Stimulated activated naive CD8-positive, alpha-beta T cell treated with anti-CD3 and anti-CD28 coated beads, Interleukin-15, Interleukin-2, amounts not matched to agents 100 U/mL and 50 U/mL, for 24 hours (primary cell): ENCODE data around the gene PCDH10.
A peak's percentile ranks its signal among the peaks of the same experiment; 100 is the strongest.

Experiments
- ATAC-seq: fragments of 150-1000 bp; cut with Tn5 transposase; one replicate; pipeline ENCODE4 v1.10.0; 2021
- DNase-seq: peaks from one replicate; pipeline ENCODE4 v3.0.0; 2021

Gene PCDH10, protein sequence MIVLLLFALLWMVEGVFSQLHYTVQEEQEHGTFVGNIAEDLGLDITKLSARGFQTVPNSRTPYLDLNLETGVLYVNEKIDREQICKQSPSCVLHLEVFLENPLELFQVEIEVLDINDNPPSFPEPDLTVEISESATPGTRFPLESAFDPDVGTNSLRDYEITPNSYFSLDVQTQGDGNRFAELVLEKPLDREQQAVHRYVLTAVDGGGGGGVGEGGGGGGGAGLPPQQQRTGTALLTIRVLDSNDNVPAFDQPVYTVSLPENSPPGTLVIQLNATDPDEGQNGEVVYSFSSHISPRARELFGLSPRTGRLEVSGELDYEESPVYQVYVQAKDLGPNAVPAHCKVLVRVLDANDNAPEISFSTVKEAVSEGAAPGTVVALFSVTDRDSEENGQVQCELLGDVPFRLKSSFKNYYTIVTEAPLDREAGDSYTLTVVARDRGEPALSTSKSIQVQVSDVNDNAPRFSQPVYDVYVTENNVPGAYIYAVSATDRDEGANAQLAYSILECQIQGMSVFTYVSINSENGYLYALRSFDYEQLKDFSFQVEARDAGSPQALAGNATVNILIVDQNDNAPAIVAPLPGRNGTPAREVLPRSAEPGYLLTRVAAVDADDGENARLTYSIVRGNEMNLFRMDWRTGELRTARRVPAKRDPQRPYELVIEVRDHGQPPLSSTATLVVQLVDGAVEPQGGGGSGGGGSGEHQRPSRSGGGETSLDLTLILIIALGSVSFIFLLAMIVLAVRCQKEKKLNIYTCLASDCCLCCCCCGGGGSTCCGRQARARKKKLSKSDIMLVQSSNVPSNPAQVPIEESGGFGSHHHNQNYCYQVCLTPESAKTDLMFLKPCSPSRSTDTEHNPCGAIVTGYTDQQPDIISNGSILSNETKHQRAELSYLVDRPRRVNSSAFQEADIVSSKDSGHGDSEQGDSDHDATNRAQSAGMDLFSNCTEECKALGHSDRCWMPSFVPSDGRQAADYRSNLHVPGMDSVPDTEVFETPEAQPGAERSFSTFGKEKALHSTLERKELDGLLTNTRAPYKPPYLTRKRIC

DNA sequence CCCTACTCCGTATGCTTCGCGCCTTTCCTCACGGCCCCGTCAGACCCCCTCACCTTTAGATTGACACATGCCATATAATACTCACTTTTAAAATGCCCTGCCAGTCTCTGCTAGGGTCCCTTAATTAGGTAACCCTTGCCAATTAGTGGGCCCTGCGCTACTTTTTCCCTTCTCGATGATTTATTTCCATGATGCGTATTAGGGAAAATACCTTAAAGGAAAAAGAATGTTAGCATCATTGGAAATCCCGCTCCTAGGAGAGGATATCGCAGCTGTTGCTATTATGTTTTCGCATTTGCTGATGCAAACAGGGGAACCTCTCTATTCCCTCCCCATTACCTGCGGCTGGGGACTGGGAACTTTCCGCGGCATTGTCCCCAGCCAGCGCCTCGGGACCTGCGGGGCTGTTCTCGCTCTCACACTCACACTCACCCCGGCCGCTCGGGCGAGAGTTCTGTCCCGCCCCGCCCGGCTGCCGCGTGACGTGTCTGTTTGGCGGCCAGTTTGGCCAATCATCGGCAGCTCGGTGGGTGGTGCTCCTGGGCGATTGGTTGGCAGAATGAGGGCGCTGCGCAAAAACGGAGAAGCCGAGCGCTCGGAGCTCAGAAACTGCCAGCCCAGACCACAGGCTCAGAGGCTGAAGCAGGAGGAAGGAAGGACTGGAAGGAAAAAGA, at the start of gene PCDH10:
PCDH10 (plus strand) TSS at position 605 of the 674 bp plus-strand sequence. CDS start 847 bp downstream, outside the sequence.
- ATAC-seq (peak; percentile 70), DNase-seq (peak; percentile 61)

DNA sequence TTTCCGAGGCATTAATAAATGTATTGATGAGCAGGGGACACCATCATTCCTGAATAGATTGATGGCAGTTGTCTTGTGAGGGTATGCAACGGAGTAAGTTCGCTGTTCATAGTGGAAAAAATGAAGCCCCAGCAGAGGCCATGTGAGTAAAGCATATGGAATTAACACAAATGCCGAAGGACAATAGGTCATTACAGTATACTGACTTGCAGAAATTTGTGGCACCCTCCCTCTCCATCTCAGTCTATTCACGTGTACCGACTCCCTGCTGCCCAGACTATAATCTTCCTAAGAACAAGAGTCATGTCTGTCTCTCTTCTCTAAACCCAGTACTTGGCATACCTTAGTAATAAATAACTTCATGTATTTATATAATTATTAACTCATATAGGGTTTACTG, 47.1 kb upstream of the PCDH10 start:
- DNase-seq (no peak), ATAC-seq (no peak)

DNA sequence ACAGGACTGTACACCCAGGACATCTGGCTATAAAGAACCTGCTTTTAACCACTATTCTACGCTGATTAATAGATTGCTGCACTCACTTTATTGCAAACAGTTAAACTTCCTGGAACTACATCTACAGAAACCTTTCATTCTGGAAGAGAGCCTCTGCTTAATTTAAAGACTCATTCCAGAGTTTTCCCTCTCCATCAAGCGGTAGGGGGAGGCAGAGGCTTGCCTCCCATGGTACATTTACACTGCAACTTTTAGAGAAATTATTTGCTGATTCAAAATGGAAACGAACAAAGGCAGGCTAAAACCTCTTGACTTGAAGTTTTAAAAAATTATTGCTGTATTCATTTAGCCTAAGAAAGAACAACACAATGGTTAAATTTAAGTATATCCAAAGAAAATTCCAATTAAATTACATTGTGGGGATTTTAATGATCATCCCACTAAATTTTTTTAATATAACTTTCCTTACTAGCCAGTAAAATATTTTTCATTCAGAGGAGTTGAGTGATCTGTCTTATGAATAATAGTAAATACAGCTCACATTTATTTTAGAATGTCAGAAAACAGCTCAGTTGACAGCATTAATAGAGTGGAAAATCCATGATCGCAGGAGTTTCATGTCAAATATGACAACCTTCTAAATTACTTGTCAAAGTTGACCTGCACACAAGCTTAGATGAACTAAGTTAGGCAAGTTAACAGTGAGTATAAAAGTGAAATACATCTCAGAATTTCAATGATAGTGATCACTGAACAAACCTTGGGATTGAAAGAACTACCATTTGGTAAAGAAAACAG, 46.3 kb upstream of the PCDH10 start:
- ATAC-seq, result no peak
- no peak for DNase-seq

DNA sequence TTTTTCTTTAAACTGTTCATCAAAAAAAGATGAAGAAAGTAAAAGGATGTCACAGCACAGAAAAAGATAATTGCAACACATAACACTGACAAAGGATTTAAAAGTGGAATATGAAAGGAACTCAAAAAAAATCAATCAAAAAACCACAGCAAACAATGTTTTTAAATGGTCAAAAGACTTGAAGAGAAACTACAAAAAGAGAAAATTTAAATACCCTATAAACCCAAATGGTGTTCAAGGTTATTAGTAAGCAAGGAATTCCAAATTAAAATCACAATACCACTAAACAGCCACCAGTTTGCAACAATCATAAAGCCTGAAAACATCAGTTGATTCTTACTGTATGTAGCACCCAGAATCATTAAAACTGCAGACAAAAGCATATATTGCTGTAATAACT, 36.5 kb upstream of the PCDH10 start:
- no peak for ATAC-seq
- DNase-seq, result no peak

DNA sequence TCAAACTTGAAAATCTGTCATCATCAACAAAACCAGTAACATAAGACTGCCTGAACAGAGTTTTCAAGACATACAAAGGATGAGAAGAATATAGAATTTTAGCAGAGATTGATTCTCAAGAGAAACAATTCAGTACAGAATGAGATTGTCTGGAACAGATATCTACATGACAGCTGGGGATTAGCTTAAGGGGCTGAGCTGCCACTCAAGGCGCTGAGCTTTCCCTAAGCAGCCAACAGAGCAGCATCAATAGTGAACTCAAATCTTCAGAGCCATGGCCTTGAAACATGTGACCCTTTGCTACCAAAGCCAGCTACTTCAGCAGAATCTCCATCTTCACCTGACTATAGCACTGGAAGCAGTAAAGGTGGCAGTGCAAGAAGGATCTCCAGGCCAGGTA, 24.3 kb upstream of the PCDH10 start:
- ATAC-seq, result no peak
- DNase-seq, result no peak

DNA sequence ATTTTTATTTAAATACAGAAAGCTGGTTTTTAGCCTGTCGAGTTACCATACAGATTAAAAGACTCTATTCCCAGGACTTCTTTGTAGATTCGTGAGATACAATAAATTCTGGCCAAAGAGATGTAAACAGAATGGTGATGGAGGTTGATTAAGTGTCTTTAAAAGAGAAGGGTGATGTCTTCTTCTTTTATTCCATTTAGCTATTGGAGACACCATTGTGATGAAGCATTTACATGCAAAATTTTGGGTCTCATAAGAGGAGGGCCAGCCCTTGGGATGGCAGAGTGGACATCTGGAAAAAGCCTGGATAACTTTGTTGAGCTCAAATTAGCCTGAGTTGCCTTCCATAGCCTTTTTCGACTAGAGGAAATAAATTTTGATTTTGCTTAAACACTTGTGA, 21.6 kb upstream of the PCDH10 start:
- ATAC-seq, result no peak
- no peak for DNase-seq

DNA sequence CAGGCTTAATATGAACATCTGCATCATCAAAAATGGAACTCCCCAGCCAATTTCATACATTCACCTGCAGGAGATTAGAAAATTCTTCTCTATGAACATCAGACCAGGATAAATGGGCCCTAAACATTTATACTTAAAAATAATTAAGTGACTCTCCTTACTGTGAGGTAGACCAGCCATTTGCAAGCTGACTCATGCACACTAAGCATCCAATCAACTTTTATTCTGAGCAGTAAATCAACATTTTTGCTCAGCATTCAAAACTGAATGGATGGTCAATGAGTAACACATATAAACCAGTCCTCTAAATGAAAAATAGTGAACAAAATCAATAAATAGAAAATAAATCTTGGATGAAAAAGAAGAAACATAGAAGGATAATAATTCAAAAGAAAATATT, 19.9 kb upstream of the PCDH10 start:
- no peak for DNase-seq
- no peak for ATAC-seq

DNA sequence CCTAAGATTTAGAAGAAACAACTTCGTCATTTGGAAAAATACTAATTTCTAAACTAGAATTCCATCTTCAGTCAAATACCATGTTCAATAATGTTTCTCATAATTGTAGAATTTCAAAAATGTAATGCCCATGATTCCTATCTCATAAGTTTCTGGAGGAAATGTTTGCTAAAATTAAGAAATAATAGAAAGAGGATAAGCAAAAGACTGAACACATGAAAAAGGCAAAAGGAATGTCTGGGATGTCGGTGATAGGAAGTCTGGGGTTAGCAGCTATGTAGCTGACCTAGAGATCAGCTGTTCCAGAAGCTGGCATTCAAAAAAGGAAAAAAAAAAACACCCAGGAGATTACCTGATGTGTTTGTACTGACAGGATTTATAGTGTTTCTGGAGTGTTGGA, 18.9 kb upstream of the PCDH10 start:
- ATAC-seq (no peak), DNase-seq (no peak)

DNA sequence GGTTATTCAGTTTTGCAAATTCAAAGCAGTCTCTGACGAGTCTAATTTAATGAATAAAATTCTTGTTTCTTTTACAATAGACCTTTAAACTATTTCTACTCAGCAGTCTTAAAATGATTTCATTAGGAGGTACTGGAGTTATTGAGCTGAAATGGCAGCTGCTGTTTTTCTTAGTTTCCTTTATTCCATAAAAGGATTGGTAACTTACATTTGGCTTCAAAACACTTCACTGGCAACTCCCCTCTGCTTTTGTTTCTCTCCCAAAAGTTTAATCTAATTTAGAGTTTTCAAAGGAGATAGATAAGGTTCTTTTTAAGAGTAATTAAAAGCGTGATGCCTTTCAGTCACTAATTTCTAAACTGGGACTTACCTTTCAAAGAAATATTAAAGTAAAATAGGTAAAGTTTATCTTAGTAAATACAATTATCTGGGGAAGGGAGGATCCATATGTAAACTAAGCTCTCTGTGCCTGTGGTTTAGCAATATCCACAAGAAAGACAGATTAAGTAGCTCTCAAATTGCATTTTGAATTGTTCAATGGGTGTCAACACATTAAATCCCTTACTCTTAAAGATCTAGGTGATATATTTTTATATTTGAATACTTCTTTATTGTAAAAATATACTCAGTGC, 17.1 kb upstream of the PCDH10 start:
- DNase-seq, result no peak
- no peak for ATAC-seq

DNA sequence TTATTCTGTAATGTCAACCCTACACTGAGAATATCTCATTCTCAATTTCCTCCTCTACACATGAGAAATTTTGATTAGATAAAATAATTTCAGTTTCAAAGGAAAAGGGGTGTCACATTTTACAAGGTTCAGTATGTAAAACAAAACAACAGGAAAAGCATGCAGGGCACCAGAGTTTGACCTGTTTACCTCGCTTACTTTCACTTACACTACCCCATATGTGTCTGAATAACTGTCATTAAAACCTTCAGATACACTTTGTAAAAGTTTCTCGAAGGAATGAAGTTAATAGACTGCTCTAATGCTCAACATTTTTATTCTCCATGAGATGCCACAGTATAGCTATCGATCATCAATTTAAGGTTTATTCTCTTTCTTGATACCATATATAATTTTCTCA, 12.3 kb upstream of the PCDH10 start:
- no peak for ATAC-seq

DNA sequence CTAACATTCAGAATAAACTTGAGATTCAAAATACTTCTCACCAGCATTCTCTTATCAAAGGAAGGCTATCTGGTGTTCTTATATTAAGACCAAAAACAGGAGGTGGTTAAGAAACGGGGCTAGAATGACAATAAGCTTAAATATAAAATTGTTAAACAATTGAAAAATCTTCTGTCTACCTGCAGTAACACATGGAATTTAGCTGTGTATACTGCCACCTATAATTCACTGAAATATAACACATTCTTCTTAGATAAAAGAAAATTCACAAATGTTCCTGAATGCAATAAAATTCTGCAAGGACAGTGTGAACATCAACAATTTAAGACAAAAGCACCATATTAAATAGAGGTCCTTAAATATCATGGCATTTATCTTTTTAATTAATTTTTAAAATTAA, 11.5 kb upstream of the PCDH10 start:
- no peak for DNase-seq
- no peak for ATAC-seq

More for the DNA sequence above, 12.3 kb upstream of the PCDH10 start:
- DNase-seq, result no peak

DNA sequence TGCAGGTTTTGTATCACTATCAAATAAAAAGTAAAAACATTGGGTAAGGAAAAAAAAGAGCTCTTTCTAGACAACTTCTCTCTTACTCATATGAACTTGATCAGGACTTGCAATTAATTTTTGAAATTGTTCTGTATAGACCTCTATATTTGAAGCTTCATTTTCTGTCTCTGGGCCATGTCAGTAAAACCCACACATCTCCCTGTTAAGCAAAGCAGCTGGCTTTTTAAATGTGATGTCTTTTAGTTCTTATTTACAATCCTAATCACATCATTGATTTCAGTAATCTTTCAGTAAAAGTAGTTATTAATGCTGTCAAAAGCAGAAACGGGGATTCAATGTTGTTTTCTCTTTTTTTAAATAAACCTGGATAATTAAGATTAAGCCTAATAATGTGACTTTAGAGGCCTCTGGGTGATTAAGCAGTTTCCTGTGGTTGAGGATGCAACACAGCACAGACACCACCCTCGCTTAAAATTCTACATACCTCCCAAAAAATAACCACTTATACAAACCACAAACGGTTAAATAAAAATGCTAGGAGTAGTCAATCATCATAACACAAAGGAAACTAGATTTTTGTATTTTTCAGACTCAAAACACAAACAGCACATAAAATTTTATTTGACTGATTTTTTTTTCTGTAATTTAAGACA, 5.2 kb upstream of the PCDH10 start:
- ATAC-seq (no peak), DNase-seq (no peak)

DNA sequence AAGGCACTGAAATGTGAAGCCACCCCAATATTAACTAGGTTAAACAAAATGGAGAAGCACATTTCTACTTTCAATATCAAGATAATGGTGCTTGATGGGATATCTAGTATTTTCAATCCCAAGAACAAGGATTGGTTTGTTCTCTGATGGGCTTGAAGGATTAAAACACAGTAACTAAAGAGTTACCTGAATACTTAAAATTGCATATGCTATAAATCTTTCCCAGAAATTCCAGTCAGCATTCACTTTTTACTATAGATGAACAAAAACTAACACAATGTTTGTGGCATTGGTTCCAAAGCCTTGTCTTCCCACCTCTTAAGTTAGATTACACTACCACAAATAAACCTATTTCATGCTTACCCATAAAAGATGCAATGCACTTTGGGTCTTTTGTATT, 3.9 kb upstream of the PCDH10 start:
- ATAC-seq (no peak), DNase-seq (no peak)

DNA sequence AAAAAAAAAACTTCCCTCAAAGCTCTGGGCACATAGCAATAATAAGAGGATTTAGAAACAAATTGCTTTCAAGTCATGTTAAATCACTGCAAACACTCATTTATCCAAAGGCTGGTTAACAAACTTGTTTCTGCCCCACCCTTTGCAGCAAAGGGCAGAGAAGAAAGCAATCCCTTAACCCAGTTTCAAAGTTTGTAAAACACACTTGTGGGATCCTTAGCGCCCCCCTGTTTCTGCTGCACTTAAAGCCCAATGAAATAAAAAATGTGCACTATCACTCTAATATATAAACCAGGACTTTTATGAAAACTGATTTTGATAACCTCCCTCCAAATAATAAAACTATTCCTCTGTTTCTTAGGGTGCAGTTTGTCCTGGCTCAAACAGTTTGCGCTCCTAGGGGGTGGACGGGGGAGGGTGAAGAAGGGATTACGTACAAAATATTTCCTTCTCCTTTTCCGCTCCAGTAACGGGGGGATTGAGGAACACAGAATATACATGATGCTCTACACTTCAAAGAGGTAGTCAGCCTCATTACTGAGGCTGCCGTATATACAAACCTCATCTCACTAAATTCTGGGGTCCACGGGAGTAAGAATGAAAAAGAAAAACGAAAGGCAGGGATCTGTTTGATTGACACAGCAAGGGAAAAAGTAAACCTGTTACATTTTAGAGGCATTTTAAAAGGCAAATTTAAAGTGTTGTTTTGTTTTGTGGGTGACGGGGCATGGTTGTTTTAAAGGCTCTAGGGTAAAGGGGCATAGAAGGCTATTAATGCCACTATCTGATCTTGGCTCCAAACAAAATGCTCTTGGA, 3.1 kb upstream of the PCDH10 start:
- DNase-seq (no peak), ATAC-seq (no peak)

DNA sequence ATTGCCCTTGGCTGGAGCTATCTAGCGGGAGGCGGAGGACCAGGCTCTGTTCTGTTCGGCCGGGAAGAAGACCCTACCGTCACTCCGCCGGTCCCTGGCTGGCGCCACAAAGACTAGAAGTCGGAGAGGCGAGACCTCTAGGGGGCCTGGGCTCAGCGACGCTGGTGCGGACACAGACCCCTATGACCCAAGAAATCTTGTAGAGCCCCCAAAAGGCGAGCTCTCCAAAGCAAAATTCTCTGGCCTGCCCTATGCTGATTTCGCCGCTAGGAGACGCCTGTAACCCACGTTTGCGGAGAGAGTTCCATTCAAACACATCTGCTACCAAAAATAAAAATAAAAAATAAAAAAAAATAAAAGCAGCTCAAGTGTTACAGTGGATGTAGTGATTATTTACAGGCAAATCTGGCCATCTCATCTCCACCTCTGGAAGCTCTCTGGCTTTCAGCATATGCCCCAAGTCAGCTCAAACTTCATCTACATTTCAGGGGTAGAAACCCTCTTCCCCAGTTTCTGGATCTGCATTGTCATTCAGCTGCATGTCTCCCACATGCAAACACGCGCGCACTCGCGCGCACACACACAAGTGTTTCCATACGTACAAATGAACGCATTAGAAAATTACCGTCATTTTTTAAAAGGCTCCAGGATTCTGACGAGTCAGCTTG, 2.4 kb upstream of the PCDH10 start:
- ATAC-seq (peak; percentile 25), DNase-seq (peak; percentile 34)

DNA sequence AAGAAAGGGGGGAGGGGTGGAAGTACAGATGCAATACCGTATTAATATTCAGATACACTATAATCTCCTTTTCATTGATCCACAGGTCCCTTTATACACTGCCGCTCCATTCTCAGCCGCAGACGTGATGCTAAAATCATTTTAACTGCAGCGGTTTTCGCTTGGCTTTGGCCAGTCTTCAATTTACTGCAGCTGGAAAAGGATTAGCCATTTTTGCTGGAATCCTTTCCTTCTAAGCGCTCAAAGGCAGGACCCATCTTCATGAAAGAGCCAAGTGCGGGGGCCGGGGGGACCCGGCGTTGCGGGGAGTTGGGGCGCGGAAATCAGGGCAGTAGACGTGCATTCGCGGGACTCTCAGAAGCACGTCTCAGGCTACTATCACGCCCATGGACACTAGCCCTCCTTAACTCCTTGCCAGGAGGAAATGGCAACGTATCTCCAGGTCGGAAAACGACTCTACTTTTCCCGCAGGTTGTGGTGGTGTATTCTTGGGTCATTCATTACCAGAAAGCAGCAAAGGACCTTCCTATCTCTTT, 1.7 kb upstream of the PCDH10 start:
- ATAC-seq (no peak), DNase-seq (no peak)

DNA sequence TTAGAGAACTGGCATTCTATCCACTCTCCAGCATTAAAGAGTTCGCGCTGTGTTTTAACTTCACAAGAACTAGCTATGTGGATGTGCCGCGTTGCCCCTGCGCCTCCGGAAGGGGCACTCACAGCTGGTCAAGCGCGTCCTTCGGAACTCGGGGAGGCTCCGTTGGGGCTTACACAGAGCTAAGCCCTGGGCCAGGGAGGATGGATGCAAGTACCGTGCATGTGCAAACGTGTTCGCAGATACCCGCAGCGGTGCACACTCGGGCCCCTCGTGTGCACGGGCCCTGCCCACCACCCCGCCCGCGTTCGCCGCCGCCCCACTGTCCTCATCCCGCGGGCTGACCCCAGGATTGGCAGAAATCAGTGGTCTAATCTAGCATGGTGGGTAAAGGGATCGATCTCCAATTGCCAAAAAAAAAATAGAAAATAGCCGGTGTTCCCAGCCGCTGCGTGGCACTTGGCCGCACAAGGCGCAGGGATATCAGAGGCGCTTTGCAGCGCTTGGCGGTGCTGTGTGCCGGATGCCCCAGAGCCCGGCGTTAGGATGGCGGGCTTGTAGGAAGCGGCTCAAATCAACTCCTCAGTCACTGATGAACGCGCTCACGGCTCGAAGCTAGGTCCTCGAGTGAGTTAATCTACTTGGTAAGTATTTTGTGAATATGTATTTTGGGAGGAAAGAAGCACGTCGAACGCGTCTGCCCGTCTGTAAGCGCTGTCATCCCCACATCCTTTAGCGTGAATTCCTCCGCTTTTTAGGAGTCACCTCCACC, 989 bp upstream of the PCDH10 start:
- peak; percentile 6 for DNase-seq
- ATAC-seq, result peak; percentile 24

DNA sequence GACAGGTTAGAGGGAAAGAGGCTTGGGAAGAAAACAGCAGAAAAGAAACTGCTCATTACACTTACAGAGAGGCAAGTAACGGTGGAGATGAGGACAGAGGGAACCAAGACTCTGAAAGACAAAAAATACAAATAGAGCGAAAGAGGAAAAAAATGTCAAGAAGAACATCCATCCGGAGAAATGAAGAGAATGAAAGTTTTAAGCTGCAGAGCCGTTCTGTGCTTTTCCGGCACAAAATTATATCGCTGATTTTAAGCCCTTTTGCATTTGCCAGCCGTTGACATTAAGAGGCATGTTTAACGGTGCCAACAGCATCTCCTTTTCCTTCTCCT, 236 bp downstream of the PCDH10 start:
- ATAC-seq (no peak), DNase-seq (no peak)
